Activated T-helper 1 cell treated with anti-CD3 and anti-CD28 coated beads, Interleukin-12 subunit alpha, Interleukin-12 subunit beta, Interleukin-2, Interleukin-4 antibody, amounts not matched to agents 30 ng/mL and 10 ng/mL and 1 ng/mL, durations not matched to agents 14 hours and 24 hours and 36 hours (primary cell): ENCODE measurements around the gene ADAM22. TPM values are rescaled to one million over a fixed set of nuclear protein-coding genes. Genes with fewer than 3 reads are reported as not detected.

Source experiments
- total RNA-seq: library from RNA; stranded (reverse); gene quantifications from 2 replicates; pipeline ENCODE4 v1.2.3, GENCODE V29; 2022

ADAM22 gene
- total RNA-seq, 1 donor from 2014 or later: 1.5 TPM

Other genes with a start within 250 kb of the ADAM22 start
- gene SLC25A40, start 57.9 kb upstream of the ADAM22 start, total RNA-seq: 41.9 and 51.4 TPM in 2 replicates
- 68.6 and 76.6 TPM in 2 replicates for gene DBF4, start 57.8 kb upstream of the ADAM22 start, total RNA-seq